Astrocyte of the spinal cord (primary cell): ENCODE results near the gene SUPT3H.

Source experiments
- DNase-seq: peaks from one replicate; pipeline ENCODE4 v3.0.0; 2011; ENCODE audit warnings: low read depth, low spot score
- H3K4me3 ChIP-seq: 2 replicates; pipeline ENCODE4 v1.5.1; 2011; ENCODE audit warnings: low read depth, mild to moderate bottlenecking, low read length, moderate library complexity
- in situ Hi-C: cut with HindIII; loops from 2 replicates; pipeline ENCODE4 v1.10.0; 2017; ENCODE audit warnings: low sequenced_read_pairs
- TF ChIP-seq, protein P1 (sequence below): IDR thresholded peaks from 2 replicates; pipeline ENCODE4 v1.5.1; 2012; ENCODE audit warnings: low read depth, mild to moderate bottlenecking, low read length, inconsistent platforms

SUPT3H gene

GRCh38 chr6:45415788-45416518 is 38.2 kb upstream of the SUPT3H start:
- H3K4me3 ChIP-seq, result no peak overlapping the region
- in situ Hi-C loops, result no loop called here

GRCh38 chr6:45415315-45415714 is 37.6 kb upstream of the SUPT3H start:
- DNase-seq, result no peak
- in situ Hi-C loops, result no loop called here
- TF ChIP-seq, protein P1, sequence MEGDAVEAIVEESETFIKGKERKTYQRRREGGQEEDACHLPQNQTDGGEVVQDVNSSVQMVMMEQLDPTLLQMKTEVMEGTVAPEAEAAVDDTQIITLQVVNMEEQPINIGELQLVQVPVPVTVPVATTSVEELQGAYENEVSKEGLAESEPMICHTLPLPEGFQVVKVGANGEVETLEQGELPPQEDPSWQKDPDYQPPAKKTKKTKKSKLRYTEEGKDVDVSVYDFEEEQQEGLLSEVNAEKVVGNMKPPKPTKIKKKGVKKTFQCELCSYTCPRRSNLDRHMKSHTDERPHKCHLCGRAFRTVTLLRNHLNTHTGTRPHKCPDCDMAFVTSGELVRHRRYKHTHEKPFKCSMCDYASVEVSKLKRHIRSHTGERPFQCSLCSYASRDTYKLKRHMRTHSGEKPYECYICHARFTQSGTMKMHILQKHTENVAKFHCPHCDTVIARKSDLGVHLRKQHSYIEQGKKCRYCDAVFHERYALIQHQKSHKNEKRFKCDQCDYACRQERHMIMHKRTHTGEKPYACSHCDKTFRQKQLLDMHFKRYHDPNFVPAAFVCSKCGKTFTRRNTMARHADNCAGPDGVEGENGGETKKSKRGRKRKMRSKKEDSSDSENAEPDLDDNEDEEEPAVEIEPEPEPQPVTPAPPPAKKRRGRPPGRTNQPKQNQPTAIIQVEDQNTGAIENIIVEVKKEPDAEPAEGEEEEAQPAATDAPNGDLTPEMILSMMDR, result no peak
- H3K4me3 ChIP-seq, result no peak overlapping the region

More at GRCh38 chr6:45415788-45416518, 38.2 kb upstream of the SUPT3H start:
- TF ChIP-seq, protein P1, result no peak
- no peak for DNase-seq

- TF ChIP-seq, protein P1, result no peak
- H3K4me3 ChIP-seq, result no peak overlapping the region
- DNase-seq, result peak; percentile 29
- in situ Hi-C loops, result no loop called here
These were observed 34.2 kb upstream of the SUPT3H start for GRCh38 chr6:45411959-45412358.

DNA sequence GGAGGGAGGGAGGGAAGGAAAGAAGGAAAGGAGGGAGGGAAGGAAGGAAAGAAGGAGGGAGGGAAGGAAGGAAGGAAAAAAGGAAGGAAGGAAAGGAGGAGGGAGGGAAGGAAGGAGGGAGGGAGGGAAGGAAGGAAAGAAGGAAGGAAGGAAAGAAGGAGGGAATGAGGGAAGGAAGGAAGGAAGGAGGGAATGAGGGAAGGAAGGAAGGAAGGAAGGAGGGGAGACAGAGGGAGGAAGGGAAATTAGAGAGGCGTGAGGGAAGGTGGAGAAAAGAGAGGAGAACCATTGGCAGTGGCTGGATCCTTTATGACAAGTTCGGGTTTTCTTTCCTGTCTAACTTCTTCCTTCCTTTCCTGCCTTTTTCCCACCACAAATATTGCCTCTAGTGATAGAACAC is 22.3 kb upstream of the SUPT3H start:
- in situ Hi-C loops, result no loop called here
- H3K4me3 ChIP-seq, result no peak overlapping the region
- DNase-seq, result no peak
- TF ChIP-seq, protein P1, result no peak

- no peak overlapping the region for H3K4me3 ChIP-seq
- no peak for DNase-seq
- in situ Hi-C loops, result no loop called here
- TF ChIP-seq, protein P1, result no peak
These were observed 20.5 kb upstream of the SUPT3H start for GRCh38 chr6:45398075-45398813.

- no peak overlapping the region for H3K4me3 ChIP-seq
- in situ Hi-C loops, result no loop called here
- TF ChIP-seq, protein P1, result no peak
- no peak for DNase-seq
These were observed 16.9 kb upstream of the SUPT3H start for GRCh38 chr6:45394586-45395095.
